ENCODE measurements around the gene FOLR2. TPM values are rescaled to one million over a fixed set of nuclear protein-coding genes. Genes with fewer than 3 reads are reported as not detected.

The FOLR2 gene
- total and polyA plus RNA-seq, 3 donors from 2014 or later = 1.3 to 37.3 (median 8.7) TPM

DNA sequence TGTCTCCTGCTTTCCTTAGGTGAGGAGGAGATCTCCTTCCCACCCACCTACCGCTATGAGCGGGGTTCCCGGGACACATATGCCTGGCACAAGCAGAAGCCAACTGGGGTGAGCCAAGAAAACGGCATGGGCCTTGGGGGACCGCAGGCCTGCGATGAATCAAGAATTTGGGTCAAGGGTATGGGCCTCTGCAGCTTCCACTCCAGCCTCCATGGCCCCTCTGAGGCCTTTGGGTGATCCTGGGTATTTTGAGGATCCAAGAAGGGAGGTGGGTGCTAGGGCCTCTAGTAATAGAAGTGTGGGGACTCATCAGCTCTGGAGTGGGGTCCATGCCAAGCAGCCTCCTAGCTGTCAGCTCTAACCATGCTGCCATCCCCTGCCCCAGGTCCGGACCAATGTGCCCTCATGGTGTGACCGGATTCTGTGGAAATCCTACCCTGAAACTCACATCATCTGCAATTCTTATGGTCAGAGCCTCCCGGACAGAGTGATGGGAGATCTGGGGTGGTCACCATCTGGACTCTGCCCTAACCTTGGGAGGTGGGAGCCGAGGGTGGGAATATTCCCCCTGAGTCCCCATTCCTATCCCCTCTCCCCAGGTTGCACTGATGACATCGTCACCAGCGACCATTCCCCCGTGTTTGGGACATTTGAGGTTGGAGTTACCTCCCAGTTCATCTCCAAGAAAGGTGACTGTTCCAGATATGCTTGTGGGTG lies 16.6 kb downstream of the FOLR2 start:
- TF ChIP-seq, protein P1, sequence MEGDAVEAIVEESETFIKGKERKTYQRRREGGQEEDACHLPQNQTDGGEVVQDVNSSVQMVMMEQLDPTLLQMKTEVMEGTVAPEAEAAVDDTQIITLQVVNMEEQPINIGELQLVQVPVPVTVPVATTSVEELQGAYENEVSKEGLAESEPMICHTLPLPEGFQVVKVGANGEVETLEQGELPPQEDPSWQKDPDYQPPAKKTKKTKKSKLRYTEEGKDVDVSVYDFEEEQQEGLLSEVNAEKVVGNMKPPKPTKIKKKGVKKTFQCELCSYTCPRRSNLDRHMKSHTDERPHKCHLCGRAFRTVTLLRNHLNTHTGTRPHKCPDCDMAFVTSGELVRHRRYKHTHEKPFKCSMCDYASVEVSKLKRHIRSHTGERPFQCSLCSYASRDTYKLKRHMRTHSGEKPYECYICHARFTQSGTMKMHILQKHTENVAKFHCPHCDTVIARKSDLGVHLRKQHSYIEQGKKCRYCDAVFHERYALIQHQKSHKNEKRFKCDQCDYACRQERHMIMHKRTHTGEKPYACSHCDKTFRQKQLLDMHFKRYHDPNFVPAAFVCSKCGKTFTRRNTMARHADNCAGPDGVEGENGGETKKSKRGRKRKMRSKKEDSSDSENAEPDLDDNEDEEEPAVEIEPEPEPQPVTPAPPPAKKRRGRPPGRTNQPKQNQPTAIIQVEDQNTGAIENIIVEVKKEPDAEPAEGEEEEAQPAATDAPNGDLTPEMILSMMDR (IDR thresholded peaks at IDR 0.05) = no peak
- no peak for TF ChIP-seq POLR2A (IDR thresholded peaks at IDR 0.05)
- Histone ChIP-seq H3K9me3 (no peaks in the 10 kb centered on the region), H3K4me3 (no peak overlapping the region), H3K27me3 (no peaks in the 10 kb centered on the region), H3K27ac (no peak overlapping the region), H3K36me3 (ENCODE audit: low read depth, missing control alignments) (no peaks in the 10 kb centered on the region), H3K4me1 (no peaks in the 10 kb centered on the region)
- DNase-seq = peak; percentile 8
- 94 to 97% methylated on average over 10 to 13 of the region's 13 CpGs for WGBS, 2 donors
- intact Hi-C loops (cut with DNase I; ENCODE audit: low total_unique reads) = no loop called here

DNA sequence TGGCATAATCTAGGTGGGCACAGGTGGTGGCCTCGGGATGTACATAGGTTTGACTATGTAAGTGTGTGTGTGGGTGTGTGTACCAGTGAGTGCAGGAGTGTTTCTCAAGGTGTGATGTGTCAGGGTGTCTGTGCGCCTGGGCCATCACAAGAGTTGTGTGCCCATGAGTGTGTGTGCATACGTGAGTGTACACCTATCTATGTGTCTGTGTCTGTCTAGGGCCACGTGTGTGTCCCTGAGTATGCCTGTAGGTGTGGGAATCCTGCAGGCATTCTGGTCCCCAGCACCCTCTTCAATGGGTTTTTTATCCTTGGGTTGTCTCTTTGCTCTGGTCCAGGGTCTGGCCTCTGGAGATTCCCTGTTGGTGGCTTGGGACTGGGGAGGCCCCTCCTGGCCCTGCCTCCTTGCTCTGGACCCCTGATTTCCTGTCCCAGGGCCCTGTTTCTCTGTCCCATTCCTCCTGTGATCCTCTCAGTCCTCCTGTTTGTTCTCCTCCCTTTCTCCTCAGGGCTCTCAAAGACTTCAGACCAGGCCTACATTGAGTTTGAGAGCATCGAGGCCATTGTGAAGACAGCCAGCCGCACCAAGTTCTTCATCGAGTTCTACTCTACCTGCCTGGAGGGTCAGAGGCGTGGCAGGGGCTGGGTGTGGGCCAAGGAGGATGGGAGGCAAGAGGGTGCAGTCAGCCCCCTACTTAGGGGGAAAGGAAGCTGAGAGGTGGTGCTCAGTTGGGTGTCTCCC lies 17.3 kb downstream of the FOLR2 start:
- H3K27ac ChIP-seq = no peak overlapping the region
- WGBS, 2 donors = 86 to 93% methylated on average over 7 to 8 of the region's 8 CpGs

DNA sequence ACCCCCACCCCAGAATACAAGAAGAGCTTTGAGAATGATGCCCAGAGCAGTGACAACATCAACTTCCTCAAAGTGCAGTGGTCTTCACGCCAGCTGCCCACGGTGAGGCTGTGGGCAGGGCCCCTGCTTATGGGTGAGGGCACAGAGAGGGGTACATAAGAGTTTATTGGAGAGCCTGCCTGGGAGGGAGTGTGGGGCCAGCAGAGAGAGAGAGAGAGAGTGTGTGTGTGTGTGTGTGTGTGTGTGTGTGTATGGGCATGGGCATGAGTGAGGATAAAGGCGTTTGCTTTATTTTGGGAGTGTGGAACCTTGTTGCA lies 17.9 kb downstream of the FOLR2 start:
- peak; percentile 9 for DNase-seq
- no peak overlapping the region for H3K4me3 ChIP-seq
- H3K9me3 ChIP-seq = no peaks in the 10 kb centered on the region
- intact Hi-C loops (cut with DNase I; ENCODE audit: low total_unique reads) = no loop called here
- 86 to 95% methylated on average over 3 of the region's 3 CpGs for WGBS, 2 donors
- no peak overlapping the region for H3K27ac ChIP-seq
- no peaks in the 10 kb centered on the region for H3K36me3 ChIP-seq (ENCODE audit: low read depth, missing control alignments)
- no peaks in the 10 kb centered on the region for H3K27me3 ChIP-seq
- peaks cover under 1% of the 10 kb centered on the region for H3K4me1 ChIP-seq
- TF ChIP-seq, protein P1 (IDR thresholded peaks at IDR 0.05) = no peak
- no peak for TF ChIP-seq POLR2A (IDR thresholded peaks at IDR 0.05)

More for the DNA sequence above, 17.3 kb downstream of the FOLR2 start:
- peak; percentile 5 for DNase-seq
- no peaks in the 10 kb centered on the region for H3K36me3 ChIP-seq (ENCODE audit: low read depth, missing control alignments)
- no peaks in the 10 kb centered on the region for H3K27me3 ChIP-seq
- H3K4me1 ChIP-seq = no peaks in the 10 kb centered on the region
- TF ChIP-seq, protein P1 (IDR thresholded peaks at IDR 0.05) = no peak
- TF ChIP-seq POLR2A (IDR thresholded peaks at IDR 0.05) = no peak
- no peaks in the 10 kb centered on the region for H3K9me3 ChIP-seq
- no peak overlapping the region for H3K4me3 ChIP-seq
- intact Hi-C loops (cut with DNase I; ENCODE audit: low total_unique reads) = no loop called here

DNA sequence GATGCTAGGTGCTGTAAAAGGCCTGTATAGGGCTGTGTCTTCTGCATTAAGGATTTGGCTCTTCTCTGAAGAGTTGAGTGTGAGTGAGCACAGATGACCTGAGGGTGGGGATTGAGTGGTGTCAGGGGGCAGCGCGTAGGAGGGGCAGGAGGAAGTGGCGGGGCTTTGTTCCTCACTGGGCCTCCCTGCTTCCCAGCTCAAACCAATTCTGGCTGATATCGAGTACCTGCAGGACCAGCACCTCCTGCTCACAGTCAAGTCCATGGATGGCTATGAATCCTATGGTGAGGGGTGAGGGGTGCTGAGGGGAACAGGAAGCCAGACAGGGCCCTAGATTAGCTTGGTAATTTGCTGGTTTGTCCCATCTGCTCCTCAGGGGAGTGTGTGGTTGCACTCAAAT lies 18.3 kb downstream of the FOLR2 start:
- H3K36me3 ChIP-seq (ENCODE audit: low read depth, missing control alignments) = no peaks in the 10 kb centered on the region
- WGBS, 2 donors = 90% methylated on average over 4 of the region's 4 CpGs
- H3K4me1 ChIP-seq = peaks cover 3% of the 10 kb centered on the region
- intact Hi-C loops (cut with DNase I; ENCODE audit: low total_unique reads) = no loop called here
- no peaks in the 10 kb centered on the region for H3K9me3 ChIP-seq
- DNase-seq = no peak
- H3K27me3 ChIP-seq = no peaks in the 10 kb centered on the region
- no peak overlapping the region for H3K27ac ChIP-seq
- no peak overlapping the region for H3K4me3 ChIP-seq
- no peak for TF ChIP-seq POLR2A (IDR thresholded peaks at IDR 0.05)
- TF ChIP-seq, protein P1 (IDR thresholded peaks at IDR 0.05) = no peak
